Measurements from ENCODE around the gene TMEM91. TPM values are rescaled to one million over a fixed set of nuclear protein-coding genes. Genes with fewer than 3 reads are reported as not detected.

TMEM91 gene
- total RNA-seq, 4 donors from 2014 or later = 25.4 to 115 (median 54.9) TPM

- no peak for DNase-seq (ENCODE audit: low spot score in 2 of 2)
- WGBS, 2 donors = 80 to 89% methylated on average over 16 to 28 of the region's 28 CpGs
- no peak overlapping the region for H3K4me3 ChIP-seq (ENCODE audit: low read depth, poor library complexity, severe bottlenecking)
- TF ChIP-seq, protein P1, sequence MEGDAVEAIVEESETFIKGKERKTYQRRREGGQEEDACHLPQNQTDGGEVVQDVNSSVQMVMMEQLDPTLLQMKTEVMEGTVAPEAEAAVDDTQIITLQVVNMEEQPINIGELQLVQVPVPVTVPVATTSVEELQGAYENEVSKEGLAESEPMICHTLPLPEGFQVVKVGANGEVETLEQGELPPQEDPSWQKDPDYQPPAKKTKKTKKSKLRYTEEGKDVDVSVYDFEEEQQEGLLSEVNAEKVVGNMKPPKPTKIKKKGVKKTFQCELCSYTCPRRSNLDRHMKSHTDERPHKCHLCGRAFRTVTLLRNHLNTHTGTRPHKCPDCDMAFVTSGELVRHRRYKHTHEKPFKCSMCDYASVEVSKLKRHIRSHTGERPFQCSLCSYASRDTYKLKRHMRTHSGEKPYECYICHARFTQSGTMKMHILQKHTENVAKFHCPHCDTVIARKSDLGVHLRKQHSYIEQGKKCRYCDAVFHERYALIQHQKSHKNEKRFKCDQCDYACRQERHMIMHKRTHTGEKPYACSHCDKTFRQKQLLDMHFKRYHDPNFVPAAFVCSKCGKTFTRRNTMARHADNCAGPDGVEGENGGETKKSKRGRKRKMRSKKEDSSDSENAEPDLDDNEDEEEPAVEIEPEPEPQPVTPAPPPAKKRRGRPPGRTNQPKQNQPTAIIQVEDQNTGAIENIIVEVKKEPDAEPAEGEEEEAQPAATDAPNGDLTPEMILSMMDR (IDR thresholded peaks at IDR 0.05) = no peak
- no peak for TF ChIP-seq POLR2A (IDR thresholded peaks at IDR 0.05)
- intact Hi-C loops (cut with DNase I; ENCODE audit: low total_unique reads) = no loop called here
Measured at GRCh38 chr19:41425174-41426115, 49.1 kb downstream of the TMEM91 start.

DNA sequence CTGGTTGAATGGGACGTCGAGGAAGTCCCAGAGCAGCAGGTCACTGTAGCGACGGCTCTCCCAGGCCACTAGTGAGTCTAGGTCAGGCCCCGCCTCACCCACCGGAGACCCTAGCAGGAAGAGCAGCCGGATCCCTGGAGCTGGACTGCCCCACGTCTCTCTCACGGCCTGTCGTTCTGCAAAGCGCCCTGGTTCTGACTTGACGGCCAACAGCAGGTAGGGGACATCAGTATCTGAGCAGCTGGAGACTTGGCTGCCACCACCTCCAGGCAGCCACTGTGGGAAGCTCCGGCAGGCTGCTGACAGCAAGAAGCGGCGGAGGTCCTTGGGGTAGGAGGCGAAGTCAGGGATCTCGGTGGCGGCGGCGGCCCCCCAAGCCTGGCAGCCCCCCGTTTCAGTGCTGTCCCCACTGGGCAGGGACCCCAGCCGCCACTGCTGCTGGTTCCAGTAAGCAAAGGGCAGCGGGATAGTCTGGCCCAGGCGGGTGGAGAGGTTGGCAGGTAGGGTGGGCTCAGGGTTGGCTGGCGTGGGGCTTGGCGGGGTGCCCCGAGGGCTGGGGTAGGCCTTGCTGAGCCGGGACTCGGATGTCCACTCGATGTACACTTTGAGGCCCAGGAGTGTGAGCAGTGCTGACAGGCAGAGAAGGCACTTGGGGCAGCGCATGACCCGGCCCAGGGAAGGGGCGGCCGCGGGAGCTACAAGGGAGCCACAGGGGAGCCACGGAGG, 49.9 kb downstream of the TMEM91 start:
- no peak for TF ChIP-seq POLR2A (IDR thresholded peaks at IDR 0.05)
- TF ChIP-seq, protein P1 (IDR thresholded peaks at IDR 0.05) = no peak
- DNase-seq (ENCODE audit: low spot score in 2 of 2) = peak in 1 of 2 donors; percentile 88
- intact Hi-C loops (cut with DNase I; ENCODE audit: low total_unique reads) = no loop called here
- WGBS, 2 donors = 69 to 80% methylated on average over 23 to 24 of the region's 36 CpGs
- no peak overlapping the region for H3K4me3 ChIP-seq (ENCODE audit: low read depth, poor library complexity, severe bottlenecking)

DNA sequence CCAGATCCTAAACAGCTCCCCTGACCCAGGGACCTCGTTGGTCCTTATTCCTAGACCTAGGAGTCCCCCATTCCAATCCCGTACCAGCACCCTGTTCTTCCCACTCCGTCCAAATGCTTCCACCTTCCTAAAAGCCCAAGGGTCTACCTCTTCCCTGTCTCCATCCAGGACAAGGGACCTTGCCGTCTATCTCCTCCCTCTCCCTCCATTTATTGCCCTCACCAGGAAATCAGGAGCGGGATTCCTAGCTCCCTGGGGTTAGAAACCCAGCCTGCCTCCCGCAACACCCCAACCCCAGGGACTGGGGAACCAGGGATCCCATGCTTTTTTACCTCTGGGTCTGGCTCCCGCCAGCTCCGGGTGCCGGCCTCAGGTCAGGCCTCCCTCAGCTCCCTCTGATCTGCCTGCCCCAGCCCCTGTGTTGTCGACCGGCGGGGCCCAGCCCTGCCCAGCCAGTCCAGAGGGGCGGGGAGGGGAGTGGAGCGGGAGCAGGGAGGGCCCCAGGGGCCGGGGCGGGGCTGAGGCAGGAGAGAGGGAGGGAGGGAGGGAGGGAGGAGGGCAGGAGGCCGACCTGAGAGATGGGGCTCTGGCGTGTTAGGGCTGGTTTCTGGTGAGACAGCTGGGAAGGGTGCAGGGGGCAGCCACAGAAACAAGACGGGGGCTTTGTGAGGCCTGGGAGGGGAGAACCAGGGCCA, 50.8 kb downstream of the TMEM91 start, which contains the start of gene B3GNT8:
TSS of gene B3GNT8 (minus strand) at position 423 of the 695 bp plus-strand sequence. CDS start 596 bp downstream, outside the sequence.
- intact Hi-C loops (cut with DNase I; ENCODE audit: low total_unique reads) = no loop called here
- peak; percentile 79 to 96 for DNase-seq (ENCODE audit: low spot score in 2 of 2)
- peak within 1 kb of the TSS; percentile 21 for H3K4me3 ChIP-seq (ENCODE audit: low read depth, poor library complexity, severe bottlenecking)
- TF ChIP-seq POLR2A (IDR thresholded peaks at IDR 0.05) = no peak
- TF ChIP-seq, protein P1 (IDR thresholded peaks at IDR 0.05) = no peak
- WGBS, 2 donors = 6 to 16% methylated on average over 12 to 15 of the region's 19 CpGs

DNA sequence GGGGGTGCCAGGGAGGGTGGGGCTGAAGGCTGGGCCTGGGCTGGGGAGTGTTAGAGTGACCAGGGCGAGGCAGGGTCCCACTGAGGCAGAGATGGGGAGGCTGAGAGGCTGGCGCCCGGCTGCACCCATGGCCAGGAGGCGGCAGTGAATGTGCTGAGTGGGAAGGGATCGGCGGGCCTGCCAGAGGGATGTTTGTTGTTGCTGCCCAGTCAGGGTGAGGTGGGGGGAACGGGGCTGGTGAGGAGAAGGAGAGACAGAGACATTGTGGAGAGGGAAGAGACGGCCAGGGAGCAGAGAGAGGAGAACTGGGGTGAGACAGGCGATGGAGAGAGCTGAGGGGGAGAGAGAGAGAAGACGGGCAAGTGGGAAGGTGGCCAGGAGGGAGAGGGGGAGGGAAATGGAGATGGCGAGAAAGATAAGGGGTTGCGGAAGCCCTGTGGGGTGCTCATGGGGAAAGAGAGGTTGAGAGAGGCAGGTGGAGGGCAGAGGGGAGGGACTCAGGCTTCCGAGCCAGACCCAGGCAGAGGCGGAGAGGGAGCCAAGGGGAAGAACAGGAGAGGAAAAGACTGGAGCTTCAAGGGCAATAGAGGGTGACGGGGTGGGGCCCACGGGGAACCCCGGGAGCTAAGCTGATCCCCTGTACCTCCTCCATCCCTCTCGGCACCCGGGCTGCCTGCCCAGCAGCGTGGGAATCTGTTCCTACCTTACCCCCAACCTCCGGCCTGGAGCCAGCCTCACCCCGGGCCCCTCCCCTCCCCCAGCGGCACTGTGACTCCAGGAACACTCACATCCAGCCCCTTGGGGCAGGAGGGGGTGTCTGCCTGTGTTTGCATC, 51.5 kb downstream of the TMEM91 start:
- 8 to 9% methylated on average over 23 of the region's 23 CpGs for WGBS, 2 donors
- peak in 1 of 2 donors; percentile 89 for DNase-seq (ENCODE audit: low spot score in 2 of 2)

More for the DNA sequence above, 51.5 kb downstream of the TMEM91 start:
- H3K4me3 ChIP-seq (ENCODE audit: low read depth, poor library complexity, severe bottlenecking) = no peak overlapping the region
- intact Hi-C loops (cut with DNase I; ENCODE audit: low total_unique reads) = no loop called here
- TF ChIP-seq, protein P1 (IDR thresholded peaks at IDR 0.05) = no peak
- no peak for TF ChIP-seq POLR2A (IDR thresholded peaks at IDR 0.05)
